GM12878 (cell line): ENCODE measurements around the gene MT1X. TPM values are rescaled to one million over a fixed set of nuclear protein-coding genes. Genes with fewer than 3 reads are reported as not detected.

ENCODE experiments used
- ATAC-seq: fragments of 200-7000 bp; cut with Tn5 transposase; 3 replicates; pipeline ENCODE4 v1.9.1; 2020; ENCODE audit warnings: mild to moderate bottlenecking, moderate library complexity
- BruUV-seq: library from RNA; stranded (reverse); fragments of 400-500 nt; replicated peaks from 2 replicates; lab custom pipeline; 2021; lab: Mats Ljungman, UMichigan
- CTCF ChIA-PET: fragments of 300-600 bp; sonication (Branson Sonifier 250); formaldehyde crosslinking; extraction: SDS; loops from one replicate; lab custom pipeline; 2021; ENCODE audit warnings: inconsistent platforms; lab: Yijun Ruan, JAX
- POLR2A ChIA-PET: fragments of 350-600 bp; formaldehyde crosslinking; extraction: SDS; loops from one replicate; lab custom pipeline; 2021; ENCODE audit warnings: inconsistent platforms; lab: Charles Lee
- RAD21 ChIA-PET: fragments of 300-600 bp; sonication (Branson Sonifier 250); formaldehyde crosslinking; loops from one replicate; lab custom pipeline; 2023; ENCODE audit warnings: antibody characterized with exemption; ENCODE audit not compliant: unreplicated experiment; lab: Charles Lee
- SMC1A ChIA-PET: fragments of 300-600 bp; sonication (Branson Sonifier 250); formaldehyde crosslinking; loops from one replicate; lab custom pipeline; 2023; ENCODE audit not compliant: unreplicated experiment, uncharacterized antibody; lab: Charles Lee
- DNase-seq: peaks from one replicate; pipeline ENCODE4 v3.0.0-alpha.2; 2011; ENCODE audit warnings: low read depth, low spot score
- FAIRE-seq: peaks from 3 replicates; lab custom pipeline; 2011; peaks lifted over from hg19 to GRCh38; lab: Jason Lieb, UNC
- H2AFZ ChIP-seq: 2 replicates; pipeline ENCODE4 v1.6.0; 2011; ENCODE audit warnings: low read depth, low read length, control low read depth; ENCODE audit not compliant: control insufficient read depth
- H3K27ac ChIP-seq: 2 replicates; pipeline ENCODE4 v1.5.1; 2011; ENCODE audit warnings: control low read depth; ENCODE audit not compliant: control insufficient read depth, insufficient read depth
- H3K27me3 ChIP-seq, 2 experiments: replicated peaks in 1 of 2; 2 replicates each; pipeline versions ENCODE4 v1.6.0 to v1.6.1; 2011; ENCODE audit warnings: low read length in 1 of 2; ENCODE audit not compliant: control insufficient read depth in 2 of 2, insufficient read depth in 2 of 2
- H3K36me3 ChIP-seq, 2 experiments: 2 replicates each; pipeline ENCODE4 v1.5.1; 2011; ENCODE audit warnings: low read length in 1 of 2; ENCODE audit not compliant: control insufficient read depth in 2 of 2, insufficient read depth in 2 of 2
- H3K4me1 ChIP-seq: 2 replicates; pipeline ENCODE4 v1.6.1; 2011; ENCODE audit warnings: mild to moderate bottlenecking, low read length, moderate library complexity, mixed read lengths; ENCODE audit not compliant: control insufficient read depth, insufficient read depth
- H3K4me2 ChIP-seq: 2 replicates; pipeline ENCODE4 v1.6.0; 2011; ENCODE audit warnings: control low read depth; ENCODE audit not compliant: control insufficient read depth, insufficient read depth
- H3K4me3 ChIP-seq: fragments of 200-600 bp; sonication (generic); 2 replicates; pipeline ENCODE4 v1.5.1; 2016
- H3K79me2 ChIP-seq: 2 replicates; pipeline ENCODE4 v1.6.0; 2011; ENCODE audit warnings: low read length; ENCODE audit not compliant: control insufficient read depth, insufficient read depth
- H3K9ac ChIP-seq: 2 replicates; pipeline ENCODE4 v1.8.0; 2011; ENCODE audit warnings: low read length, control low read depth, mixed read lengths; ENCODE audit not compliant: control insufficient read depth, insufficient read depth
- H3K9me3 ChIP-seq: replicated peaks from 3 replicates; pipeline ENCODE4 v1.5.1; 2011; ENCODE audit warnings: mild to moderate bottlenecking, low read length; ENCODE audit not compliant: control insufficient read depth, insufficient read depth
- H4K20me1 ChIP-seq: 2 replicates; pipeline ENCODE4 v1.6.0; 2011; ENCODE audit not compliant: control insufficient read depth, insufficient read depth
- CEBPB ChIP-seq, 2 experiments: fragments of 150-350 bp in 1 of 2; IDR thresholded peaks; 2 replicates each; pipeline ENCODE4 v1.6.1; 2012 to 2014; ENCODE audit warnings: low read depth in 2 of 2, low read length in 2 of 2, borderline replicate concordance in 1 of 2, inconsistent platforms in 1 of 2
- FOS ChIP-seq: IDR thresholded peaks from 3 replicates; pipeline ENCODE4 v1.6.1; 2011; ENCODE audit warnings: borderline replicate concordance; ENCODE audit not compliant: insufficient read length; ENCODE audit errors: extremely low read depth
- GATAD2B ChIP-seq: fragments of 450-650 bp; conservative IDR thresholded peaks from 2 replicates; pipeline ENCODE4 v1.6.1; 2017; ENCODE audit warnings: low read depth, mild to moderate bottlenecking, moderate library complexity
- HDAC2 ChIP-seq: fragments of 200-600 bp; sonication (generic); IDR thresholded peaks from 2 replicates; pipeline ENCODE4 v1.6.1; 2017
- HSF1 ChIP-seq: fragments of 150-350 bp; IDR thresholded peaks from 2 replicates; pipeline ENCODE4 v1.6.1; 2014; ENCODE audit warnings: mild to moderate bottlenecking, low read depth, low read length
- MAX ChIP-seq: IDR thresholded peaks from 2 replicates; pipeline ENCODE4 v1.6.1; 2012; ENCODE audit warnings: low read depth, low read length, improper control_type of control experiment
- MEF2A ChIP-seq: IDR thresholded peaks from 2 replicates; pipeline ENCODE4 v1.6.1; 2011; ENCODE audit warnings: low read depth, mild to moderate bottlenecking, low read length, moderate library complexity; ENCODE audit not compliant: insufficient read depth
- NFIC ChIP-seq: IDR thresholded peaks from 2 replicates; pipeline ENCODE4 v1.6.1; 2012; ENCODE audit warnings: low read depth, mild to moderate bottlenecking, inconsistent platforms, low read length, moderate library complexity
- SRF ChIP-seq, 2 experiments: IDR thresholded peaks; 2 replicates each; pipeline ENCODE4 v1.6.1; 2011; ENCODE audit warnings: low read depth in 2 of 2, low read length in 2 of 2, mild to moderate bottlenecking in 1 of 2, moderate library complexity in 1 of 2
- SUZ12 ChIP-seq: fragments of 200-600 bp; sonication (generic); IDR thresholded peaks from one replicate; pipeline ENCODE4 v1.6.1; 2018; ENCODE audit warnings: antibody characterized with exemption, mild to moderate bottlenecking; ENCODE audit not compliant: unreplicated experiment
- USF1 ChIP-seq: IDR thresholded peaks from 2 replicates; pipeline ENCODE4 v1.6.1; 2011; ENCODE audit warnings: borderline replicate concordance, low read depth, mild to moderate bottlenecking, moderate library complexity, mixed read lengths, low read length; ENCODE audit not compliant: insufficient read depth; ENCODE audit errors: extremely low read length
- YY1 ChIP-seq: IDR thresholded peaks from 2 replicates; pipeline ENCODE4 v1.6.1; 2011; ENCODE audit warnings: low read depth, mild to moderate bottlenecking, low read length
- ZNF384 ChIP-seq: IDR thresholded peaks from 2 replicates; pipeline ENCODE4 v1.6.1; 2012; ENCODE audit warnings: low read depth, mild to moderate bottlenecking, low read length, improper control_type of control experiment, borderline replicate concordance
- ZZZ3 ChIP-seq: IDR thresholded peaks from 2 replicates; pipeline ENCODE4 v1.6.1; 2011; ENCODE audit warnings: low read depth; ENCODE audit not compliant: control insufficient read depth, insufficient read length
- WGBS: methylation state at CpG from one replicate; pipeline ENCODE4 v1.1.6; 2016; ENCODE audit warnings: low lambda C conversion rate; ENCODE audit not compliant: insufficient replicate concordance, insufficient coverage; ENCODE audit errors: missing lambda C conversion rate; 5-methylcytosine and 5-hydroxymethylcytosine counted together
- in situ Hi-C: fragments of 300-500 bp; cut with MboI; formaldehyde crosslinking; loops from 9 replicates; pipeline ENCODE4 v1.14.3; 2018; ENCODE audit warnings: mixed read lengths
- intact Hi-C: fragments of 100-400 bp; cut with micrococcal nuclease; formaldehyde crosslinking; loops from one replicate; pipeline ENCODE4 v1.14.2; 2022; ENCODE audit not compliant: unreplicated experiment
- polyA plus RNA-seq, 11 experiments: library from polyadenylated mRNA; depleted of rRNA in 4 of 11; unstranded in 6 of 11; stranded (reverse) in 5 of 11; fragments of >200 nt; fragmentation: Nextera tagmentation in 4 of 11; fragmentation: Illumina TruSeq in 1 of 11; extraction: Ambion mirVana in 4 of 11; extraction: Trizol in 1 of 11; gene quantifications; 1 replicate in 1 of 11; 2 replicates in 10 of 11; pipeline versions ENCODE4 v1.2.1 to v1.2.3, GENCODE V29; 2011 to 2016; ENCODE audit warnings: inconsistent platforms in 2 of 11, missing spikeins in 2 of 11, low read depth in 1 of 11
- total RNA-seq, 4 experiments: library from RNA; depleted of rRNA in 3 of 4; stranded (reverse); fragments of >200 nt in 3 of 4; fragmentation: Illumina TruSeq in 1 of 4; extraction: Trizol in 1 of 4; gene quantifications; 2 replicates each; pipeline versions ENCODE4 v1.2.1 to v1.2.3, GENCODE V29; 2013 to 2021
- TF ChIP-seq, protein P1 (sequence below): fragments of 450-650 bp; IDR thresholded peaks from 2 replicates; pipeline ENCODE4 v1.6.1; 2017; ENCODE audit warnings: mild to moderate bottlenecking, moderate library complexity
- TF ChIP-seq, protein P2 (sequence below): fragments of 450-650 bp; IDR thresholded peaks from 2 replicates; pipeline ENCODE4 v1.6.1; 2016; ENCODE audit warnings: mild to moderate bottlenecking

The MT1X gene
- total and polyA plus RNA-seq, 10 of the 15 experiments (the other 5 are each of a cell fraction or from before 2014, with no cell fraction given) = 5.8 to 65.6 (median 15.4) TPM

DNA sequence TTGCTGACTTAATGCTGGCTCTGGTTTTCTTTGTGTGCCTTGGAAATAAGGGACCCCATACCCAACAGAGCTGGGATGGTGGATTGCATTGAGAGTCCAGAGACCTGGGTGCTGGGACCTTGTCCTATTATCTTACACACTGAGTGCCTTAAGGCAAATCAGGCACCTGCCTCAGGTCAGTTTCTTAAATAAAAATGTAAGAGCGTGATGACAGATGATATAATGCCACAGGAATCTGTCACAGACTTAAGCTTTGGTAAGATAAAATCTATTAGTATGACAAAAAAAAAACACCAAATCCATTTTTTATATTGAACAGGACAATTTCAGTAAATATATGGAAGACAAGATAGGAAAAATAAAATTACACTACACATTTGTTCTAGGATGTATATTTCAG, 42.2 kb upstream of the MT1X start:
- intact Hi-C loops (no loop called here), in situ Hi-C loops (no loop called here)
- ATAC-seq (no peak), FAIRE-seq (no peak), DNase-seq (no peak)
- H3K36me3 ChIP-seq = no peaks in the 10 kb centered on the region
- no peaks in the 10 kb centered on the region for H3K9me3 ChIP-seq
- no peak overlapping the region for H3K27ac ChIP-seq
- RAD21 ChIA-PET = no interaction called here
- no peak overlapping the region for H2AFZ ChIP-seq
- CTCF ChIA-PET = interaction anchor here (0.6 to 1.1 kb wide), 2 partner anchors 62 to 214 kb away, joined by 3 read pairs; no protein-coding TSS in a partner anchor
- H3K27me3 ChIP-seq = peaks cover 20 to 22% of the 10 kb centered on the region in 2 experiments
- H4K20me1 ChIP-seq = no peaks in the 10 kb centered on the region
- no peak overlapping the region for H3K4me3 ChIP-seq
- POLR2A ChIA-PET = interaction anchor here (1.1 kb wide), 1 partner anchor 392 kb away, joined by 3 read pairs; no protein-coding TSS in a partner anchor
- H3K9ac ChIP-seq = no peak overlapping the region
- no peaks in the 10 kb centered on the region for H3K79me2 ChIP-seq
- no peaks in the 10 kb centered on the region for H3K4me1 ChIP-seq
- SMC1A ChIA-PET = no interaction called here
- no TSS peak for BruUV-seq
- WGBS = 22% methylated on average over 1 of the region's 1 CpG
- no peak overlapping the region for H3K4me2 ChIP-seq
- TF ChIP-seq ZZZ3 (no peak), SUZ12 (no peak), CEBPB (IDR thresholded peaks at IDR 0.05; ENCODE audit: borderline replicate concordance in 1 of 2, low read depth in 2 of 2, low read length in 2 of 2) (no peak), MEF2A (no peak), HDAC2 (no peak), MAX (no peak), ZNF384 (no peak), NFIC (no peak), HSF1 (no peak), USF1 (no peak), FOS (no peak), YY1 (no peak), GATAD2B (no peak), SRF (IDR thresholded peaks at IDR 0.05; ENCODE audit: low read depth in 2 of 2, low read length in 2 of 2) (no peak)
- TF ChIP-seq, protein P1, sequence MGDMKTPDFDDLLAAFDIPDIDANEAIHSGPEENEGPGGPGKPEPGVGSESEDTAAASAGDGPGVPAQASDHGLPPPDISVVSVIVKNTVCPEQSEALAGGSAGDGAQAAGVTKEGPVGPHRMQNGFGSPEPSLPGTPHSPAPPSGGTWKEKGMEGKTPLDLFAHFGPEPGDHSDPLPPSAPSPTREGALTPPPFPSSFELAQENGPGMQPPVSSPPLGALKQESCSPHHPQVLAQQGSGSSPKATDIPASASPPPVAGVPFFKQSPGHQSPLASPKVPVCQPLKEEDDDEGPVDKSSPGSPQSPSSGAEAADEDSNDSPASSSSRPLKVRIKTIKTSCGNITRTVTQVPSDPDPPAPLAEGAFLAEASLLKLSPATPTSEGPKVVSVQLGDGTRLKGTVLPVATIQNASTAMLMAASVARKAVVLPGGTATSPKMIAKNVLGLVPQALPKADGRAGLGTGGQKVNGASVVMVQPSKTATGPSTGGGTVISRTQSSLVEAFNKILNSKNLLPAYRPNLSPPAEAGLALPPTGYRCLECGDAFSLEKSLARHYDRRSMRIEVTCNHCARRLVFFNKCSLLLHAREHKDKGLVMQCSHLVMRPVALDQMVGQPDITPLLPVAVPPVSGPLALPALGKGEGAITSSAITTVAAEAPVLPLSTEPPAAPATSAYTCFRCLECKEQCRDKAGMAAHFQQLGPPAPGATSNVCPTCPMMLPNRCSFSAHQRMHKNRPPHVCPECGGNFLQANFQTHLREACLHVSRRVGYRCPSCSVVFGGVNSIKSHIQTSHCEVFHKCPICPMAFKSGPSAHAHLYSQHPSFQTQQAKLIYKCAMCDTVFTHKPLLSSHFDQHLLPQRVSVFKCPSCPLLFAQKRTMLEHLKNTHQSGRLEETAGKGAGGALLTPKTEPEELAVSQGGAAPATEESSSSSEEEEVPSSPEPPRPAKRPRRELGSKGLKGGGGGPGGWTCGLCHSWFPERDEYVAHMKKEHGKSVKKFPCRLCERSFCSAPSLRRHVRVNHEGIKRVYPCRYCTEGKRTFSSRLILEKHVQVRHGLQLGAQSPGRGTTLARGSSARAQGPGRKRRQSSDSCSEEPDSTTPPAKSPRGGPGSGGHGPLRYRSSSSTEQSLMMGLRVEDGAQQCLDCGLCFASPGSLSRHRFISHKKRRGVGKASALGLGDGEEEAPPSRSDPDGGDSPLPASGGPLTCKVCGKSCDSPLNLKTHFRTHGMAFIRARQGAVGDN = no peak
- TF ChIP-seq, protein P2, sequence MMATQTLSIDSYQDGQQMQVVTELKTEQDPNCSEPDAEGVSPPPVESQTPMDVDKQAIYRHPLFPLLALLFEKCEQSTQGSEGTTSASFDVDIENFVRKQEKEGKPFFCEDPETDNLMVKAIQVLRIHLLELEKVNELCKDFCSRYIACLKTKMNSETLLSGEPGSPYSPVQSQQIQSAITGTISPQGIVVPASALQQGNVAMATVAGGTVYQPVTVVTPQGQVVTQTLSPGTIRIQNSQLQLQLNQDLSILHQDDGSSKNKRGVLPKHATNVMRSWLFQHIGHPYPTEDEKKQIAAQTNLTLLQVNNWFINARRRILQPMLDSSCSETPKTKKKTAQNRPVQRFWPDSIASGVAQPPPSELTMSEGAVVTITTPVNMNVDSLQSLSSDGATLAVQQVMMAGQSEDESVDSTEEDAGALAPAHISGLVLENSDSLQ = no peak
